Uterus (tissue), 2 donors: ENCODE results near the gene BLACAT1.

Experiments
- POLR2A ChIP-seq, 2 donors: fragments of 450-650 bp; IDR thresholded peaks; one replicate each; pipeline ENCODE4 v1.6.1; 2016; ENCODE audit warnings: antibody characterized with exemption in 2 of 2, mild to moderate bottlenecking in 1 of 2, moderate library complexity in 1 of 2
- TF ChIP-seq, protein P1 (sequence below), 4 experiments: fragments of 200-600 bp in 2 of 4; fragments of 450-650 bp in 2 of 4; sonication (generic) in 2 of 4; IDR thresholded peaks; one replicate each; pipeline ENCODE4 v1.5.1; 2016 to 2019; ENCODE audit warnings: antibody characterized with exemption in 4 of 4, mild to moderate bottlenecking in 2 of 4, moderate library complexity in 1 of 4

DNA sequence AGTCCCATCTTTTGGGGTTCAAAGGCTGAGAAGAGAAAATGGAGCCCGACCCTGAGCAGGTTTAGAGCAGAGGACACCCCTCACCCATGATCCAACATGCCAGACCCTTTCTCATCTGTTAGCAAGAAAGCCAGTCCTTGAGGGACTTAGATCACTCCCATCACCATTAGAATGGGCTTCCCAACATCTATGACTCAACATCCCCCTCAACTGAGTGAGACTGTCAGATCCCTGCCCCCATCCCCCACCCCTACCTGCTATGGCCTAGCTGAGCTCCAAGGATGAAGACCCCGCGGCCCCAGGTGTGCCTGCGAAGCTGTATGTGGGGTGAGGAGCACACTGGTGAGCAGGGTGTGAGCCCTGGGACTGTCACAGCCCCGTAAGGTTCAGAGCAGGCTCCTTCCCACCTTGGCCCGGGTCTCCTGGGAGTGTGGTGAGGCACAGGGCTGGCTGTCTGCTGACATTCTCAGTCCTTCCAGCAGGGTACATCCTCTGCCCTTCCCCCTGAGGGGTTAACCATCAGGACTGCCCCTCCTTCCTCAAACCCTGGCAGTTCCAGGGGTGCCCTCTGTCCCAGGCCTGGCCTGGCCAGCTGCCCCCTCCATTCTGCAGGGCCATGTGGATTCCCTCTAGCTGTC lies 21.4 kb upstream of the BLACAT1 start:
- TF ChIP-seq, protein P1, sequence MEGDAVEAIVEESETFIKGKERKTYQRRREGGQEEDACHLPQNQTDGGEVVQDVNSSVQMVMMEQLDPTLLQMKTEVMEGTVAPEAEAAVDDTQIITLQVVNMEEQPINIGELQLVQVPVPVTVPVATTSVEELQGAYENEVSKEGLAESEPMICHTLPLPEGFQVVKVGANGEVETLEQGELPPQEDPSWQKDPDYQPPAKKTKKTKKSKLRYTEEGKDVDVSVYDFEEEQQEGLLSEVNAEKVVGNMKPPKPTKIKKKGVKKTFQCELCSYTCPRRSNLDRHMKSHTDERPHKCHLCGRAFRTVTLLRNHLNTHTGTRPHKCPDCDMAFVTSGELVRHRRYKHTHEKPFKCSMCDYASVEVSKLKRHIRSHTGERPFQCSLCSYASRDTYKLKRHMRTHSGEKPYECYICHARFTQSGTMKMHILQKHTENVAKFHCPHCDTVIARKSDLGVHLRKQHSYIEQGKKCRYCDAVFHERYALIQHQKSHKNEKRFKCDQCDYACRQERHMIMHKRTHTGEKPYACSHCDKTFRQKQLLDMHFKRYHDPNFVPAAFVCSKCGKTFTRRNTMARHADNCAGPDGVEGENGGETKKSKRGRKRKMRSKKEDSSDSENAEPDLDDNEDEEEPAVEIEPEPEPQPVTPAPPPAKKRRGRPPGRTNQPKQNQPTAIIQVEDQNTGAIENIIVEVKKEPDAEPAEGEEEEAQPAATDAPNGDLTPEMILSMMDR (IDR thresholded peaks at IDR 0.05) = no peak
- TF ChIP-seq POLR2A (IDR thresholded peaks at IDR 0.05) = no peak
